ENCODE measurements around the gene CDH6.

CDH6 gene

DNA sequence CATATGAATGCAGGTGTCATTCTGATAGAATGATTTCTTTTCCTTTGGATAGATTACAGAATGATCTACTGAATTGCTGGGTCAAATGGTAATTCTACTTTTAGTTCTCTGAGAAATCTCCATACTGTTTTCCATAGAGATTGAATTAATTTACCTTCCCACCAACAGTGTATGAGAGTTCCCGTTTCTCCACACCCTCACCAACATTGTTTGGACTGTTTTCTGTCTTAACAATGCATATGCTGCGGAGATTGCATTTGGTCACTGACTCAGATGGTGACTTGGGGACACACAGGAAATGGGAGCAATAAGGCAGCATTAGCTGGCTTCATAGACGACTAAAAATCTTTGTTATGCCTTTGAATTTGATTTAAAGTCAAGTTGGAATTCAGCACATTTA, 95.9 kb downstream of the CDH6 start:
- DNase-seq (ENCODE audit: low read depth, low spot score) = no peak
- ChIA-PET POLR2A (no interaction called here), CTCF (interaction anchor here (1.4 kb wide), 1 partner anchor 57 kb away, joined by 4 read pairs; no protein-coding TSS in a partner anchor)
- TF ChIP-seq, protein P1, sequence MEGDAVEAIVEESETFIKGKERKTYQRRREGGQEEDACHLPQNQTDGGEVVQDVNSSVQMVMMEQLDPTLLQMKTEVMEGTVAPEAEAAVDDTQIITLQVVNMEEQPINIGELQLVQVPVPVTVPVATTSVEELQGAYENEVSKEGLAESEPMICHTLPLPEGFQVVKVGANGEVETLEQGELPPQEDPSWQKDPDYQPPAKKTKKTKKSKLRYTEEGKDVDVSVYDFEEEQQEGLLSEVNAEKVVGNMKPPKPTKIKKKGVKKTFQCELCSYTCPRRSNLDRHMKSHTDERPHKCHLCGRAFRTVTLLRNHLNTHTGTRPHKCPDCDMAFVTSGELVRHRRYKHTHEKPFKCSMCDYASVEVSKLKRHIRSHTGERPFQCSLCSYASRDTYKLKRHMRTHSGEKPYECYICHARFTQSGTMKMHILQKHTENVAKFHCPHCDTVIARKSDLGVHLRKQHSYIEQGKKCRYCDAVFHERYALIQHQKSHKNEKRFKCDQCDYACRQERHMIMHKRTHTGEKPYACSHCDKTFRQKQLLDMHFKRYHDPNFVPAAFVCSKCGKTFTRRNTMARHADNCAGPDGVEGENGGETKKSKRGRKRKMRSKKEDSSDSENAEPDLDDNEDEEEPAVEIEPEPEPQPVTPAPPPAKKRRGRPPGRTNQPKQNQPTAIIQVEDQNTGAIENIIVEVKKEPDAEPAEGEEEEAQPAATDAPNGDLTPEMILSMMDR (IDR thresholded peaks at IDR 0.05; ENCODE audit: insufficient read depth, low read length, missing control alignments) = no peak
- no peak overlapping the region for H3K4me3 ChIP-seq (ENCODE audit: low read depth, low read length)

DNA sequence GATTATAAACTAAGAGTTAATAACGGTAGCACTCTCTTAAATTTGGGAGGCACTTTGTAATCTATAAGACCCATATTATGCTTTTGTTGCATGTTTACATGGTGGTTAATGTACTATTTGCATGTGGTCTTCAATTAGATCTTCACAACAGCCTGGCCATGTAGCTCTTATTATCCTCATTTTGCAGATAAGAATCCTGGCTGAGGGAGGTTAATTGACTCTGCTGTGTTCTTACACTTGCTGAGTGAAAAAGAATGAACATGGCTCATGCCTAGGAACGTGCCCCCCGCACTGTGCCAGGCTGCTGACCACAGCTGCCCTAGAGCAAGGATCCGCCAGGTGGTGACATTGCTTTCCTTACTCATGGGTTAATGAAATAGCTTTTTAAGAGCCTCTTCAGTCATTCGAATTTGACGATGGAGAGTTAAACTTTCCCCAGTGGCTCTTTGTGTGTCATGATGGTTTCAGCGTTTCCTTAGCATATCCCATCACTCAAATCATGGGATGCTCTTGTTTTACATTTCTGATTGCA, 97.9 kb downstream of the CDH6 start:
- TF ChIP-seq, protein P1 (IDR thresholded peaks at IDR 0.05; ENCODE audit: insufficient read depth, low read length, missing control alignments) = no peak
- CTCF ChIA-PET = interaction anchor here (1.3 kb wide), 1 partner anchor 21 kb away, joined by 3 read pairs; no protein-coding TSS in a partner anchor
- no peak overlapping the region for H3K4me3 ChIP-seq (ENCODE audit: low read depth, low read length)
- POLR2A ChIA-PET = no interaction called here
- no peak for DNase-seq (ENCODE audit: low read depth, low spot score)

DNA sequence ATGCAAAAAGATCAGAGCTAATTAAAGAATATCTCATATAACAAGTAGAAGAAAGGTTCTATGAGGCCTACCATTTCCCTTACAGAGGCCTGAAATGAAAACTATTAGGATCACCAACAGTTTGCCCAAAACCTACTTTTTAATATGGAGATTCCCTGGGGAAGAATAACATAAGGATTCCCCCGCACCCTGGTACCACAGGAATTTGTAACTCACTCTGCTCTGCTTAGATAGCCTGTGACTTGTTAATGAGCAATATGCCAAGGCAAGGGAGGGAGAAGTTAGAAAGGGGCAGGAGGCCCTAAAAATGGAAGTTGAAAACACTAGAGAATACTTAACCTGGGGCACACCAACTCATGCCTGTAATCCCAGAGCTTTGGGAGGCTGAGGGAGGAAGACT, 107.0 kb downstream of the CDH6 start:
- no peak for DNase-seq (ENCODE audit: low read depth, low spot score)
- H3K4me3 ChIP-seq (ENCODE audit: low read depth, low read length) = no peak overlapping the region
- TF ChIP-seq, protein P1 (IDR thresholded peaks at IDR 0.05; ENCODE audit: insufficient read depth, low read length, missing control alignments) = no peak
- POLR2A ChIA-PET = no interaction called here
- CTCF ChIA-PET = no interaction called here

DNA sequence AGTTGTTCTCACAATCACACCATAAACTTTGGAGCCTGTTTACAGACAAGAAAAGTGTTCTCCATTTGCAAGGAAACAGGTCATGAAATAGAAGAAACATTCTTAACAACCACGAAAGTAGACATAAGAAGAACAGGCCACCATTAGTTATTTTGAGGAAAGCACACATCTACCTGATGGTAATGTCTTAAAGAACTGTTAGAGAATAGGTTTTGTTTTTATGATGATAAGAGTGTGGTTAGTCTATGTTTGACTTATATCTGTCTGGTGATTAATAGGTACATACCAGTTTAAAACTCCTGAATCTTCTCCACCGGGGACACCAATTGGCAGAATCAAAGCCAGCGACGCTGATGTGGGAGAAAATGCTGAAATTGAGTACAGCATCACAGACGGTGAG, 108.3 kb downstream of the CDH6 start:
- H3K4me3 ChIP-seq (ENCODE audit: low read depth, low read length) = no peak overlapping the region
- POLR2A ChIA-PET = no interaction called here
- DNase-seq (ENCODE audit: low read depth, low spot score) = no peak
- TF ChIP-seq, protein P1 (IDR thresholded peaks at IDR 0.05; ENCODE audit: insufficient read depth, low read length, missing control alignments) = no peak
- CTCF ChIA-PET = no interaction called here

DNA sequence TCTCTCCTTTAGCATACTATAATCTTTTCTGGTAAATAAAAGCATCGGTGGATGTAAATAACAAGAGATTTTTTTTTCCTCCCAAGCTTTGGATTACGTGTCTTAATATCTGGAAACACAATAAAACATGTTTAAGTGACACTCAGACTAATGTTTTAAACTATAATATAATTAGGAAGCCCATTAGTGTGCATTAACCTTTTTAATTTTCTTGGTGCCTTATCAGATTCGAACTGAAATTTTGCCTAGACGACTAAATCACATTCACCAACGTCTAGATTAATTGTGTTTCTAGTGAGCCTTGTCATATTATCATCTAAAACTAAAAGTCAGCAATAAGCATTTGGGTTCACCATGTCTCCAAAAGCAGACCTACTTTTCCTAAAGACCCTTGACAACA, 110.2 kb downstream of the CDH6 start:
- TF ChIP-seq, protein P1 (IDR thresholded peaks at IDR 0.05; ENCODE audit: insufficient read depth, low read length, missing control alignments) = no peak
- CTCF ChIA-PET = no interaction called here
- POLR2A ChIA-PET = no interaction called here
- no peak for DNase-seq (ENCODE audit: low read depth, low spot score)
- no peak overlapping the region for H3K4me3 ChIP-seq (ENCODE audit: low read depth, low read length)

DNA sequence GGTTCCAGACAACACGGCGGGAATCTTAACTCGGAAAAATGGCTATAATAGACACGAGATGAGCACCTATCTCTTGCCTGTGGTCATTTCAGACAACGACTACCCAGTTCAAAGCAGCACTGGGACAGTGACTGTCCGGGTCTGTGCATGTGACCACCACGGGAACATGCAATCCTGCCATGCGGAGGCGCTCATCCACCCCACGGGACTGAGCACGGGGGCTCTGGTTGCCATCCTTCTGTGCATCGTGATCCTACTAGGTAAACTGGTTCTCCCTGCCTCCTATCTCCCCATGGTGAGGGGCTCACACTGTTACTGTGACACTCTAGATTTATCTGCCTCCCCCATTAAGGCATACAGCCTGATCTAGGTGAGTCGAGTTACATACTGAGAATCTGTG, 124.2 kb downstream of the CDH6 start:
- DNase-seq (ENCODE audit: low read depth, low spot score) = no peak
- POLR2A ChIA-PET = no interaction called here
- CTCF ChIA-PET = no interaction called here
- TF ChIP-seq, protein P1 (IDR thresholded peaks at IDR 0.05; ENCODE audit: insufficient read depth, low read length, missing control alignments) = no peak
- H3K4me3 ChIP-seq (ENCODE audit: low read depth, low read length) = no peak overlapping the region

All from AG04449 (cell line).